ENCODE measurements around the gene SESTD1.
A peak's percentile ranks its signal among the peaks of the same experiment; 100 is the strongest.
"Not testable (repeated sequence)": the region's sequence is repeated elsewhere in the genome, so short reads cannot be mapped to it uniquely, and the experiment has no call there.

SESTD1 gene

DNA sequence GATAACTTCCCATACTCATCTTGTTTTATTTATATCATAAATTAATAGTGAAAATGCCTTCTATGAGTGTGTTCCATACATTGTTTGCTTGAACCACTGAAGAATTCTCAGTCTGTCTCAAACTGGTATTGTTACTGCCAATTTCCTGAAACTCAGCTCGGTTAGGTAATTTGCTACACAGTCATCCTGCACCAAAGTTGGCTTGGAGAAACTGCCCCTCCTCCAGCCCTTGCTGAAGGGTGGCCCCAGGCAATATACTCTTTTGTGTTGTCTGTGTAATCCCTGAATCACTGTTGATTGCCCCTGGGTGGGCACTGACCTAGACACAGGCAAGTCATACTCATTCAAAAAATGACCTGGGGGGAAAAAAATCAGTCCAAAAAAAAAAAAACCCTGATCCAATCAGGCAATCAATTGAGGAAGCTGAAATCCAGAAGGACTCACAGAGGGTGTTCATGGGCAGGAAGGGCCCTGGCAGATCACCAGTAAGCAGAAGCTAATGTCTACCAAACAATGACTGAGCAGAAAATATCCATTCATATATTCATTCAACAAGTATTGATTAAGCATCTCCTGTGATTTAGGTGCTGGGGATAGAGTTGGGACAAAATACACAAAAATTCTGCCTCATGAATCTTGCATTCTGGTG is 3.8 kb upstream of the SESTD1 start:
- DNase-seq (ENCODE audit: low read depth) = peak; percentile 63

DNA sequence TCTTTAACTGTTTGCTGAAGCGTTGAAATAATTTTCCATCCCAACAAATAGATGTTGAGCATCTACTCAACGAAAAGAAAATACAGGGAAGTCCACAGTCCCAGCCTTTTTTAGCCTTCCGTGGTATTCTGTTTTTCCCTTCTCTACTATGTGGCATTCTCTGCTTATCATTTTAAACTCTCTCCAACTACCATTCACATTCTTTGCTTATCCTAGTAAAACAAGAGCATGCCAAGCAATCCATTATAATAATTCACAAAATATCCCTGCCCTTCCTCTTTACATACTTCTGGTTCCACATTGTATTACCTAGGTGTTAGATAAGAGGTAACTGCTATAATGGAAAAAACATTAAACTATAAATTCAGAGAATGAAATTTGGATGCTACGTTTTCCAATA is 1.6 kb upstream of the SESTD1 start:
- DNase-seq (ENCODE audit: low read depth) = no peak

DNA sequence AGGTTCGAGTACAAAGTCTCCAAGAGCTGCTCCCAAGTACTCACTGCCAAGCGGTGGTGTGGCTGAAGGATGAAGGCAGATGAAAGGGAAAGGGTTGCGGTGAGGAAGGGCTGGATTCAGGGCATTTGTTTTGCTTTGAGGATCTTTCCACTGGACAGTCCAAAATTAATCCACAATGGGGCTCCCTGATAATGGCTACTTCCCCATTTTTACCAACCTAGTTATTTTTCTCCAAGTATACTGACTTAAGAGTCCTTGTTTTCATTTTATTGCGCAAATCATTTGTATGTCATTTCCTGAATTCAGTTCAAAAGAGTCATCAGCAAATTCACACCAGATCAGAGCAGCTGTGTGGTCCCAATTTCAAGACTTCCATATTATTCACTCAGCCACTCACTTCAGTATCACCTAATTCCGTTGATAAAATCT is 464 bp upstream of the SESTD1 start:
- peak; percentile 67 for DNase-seq (ENCODE audit: low read depth)

DNA sequence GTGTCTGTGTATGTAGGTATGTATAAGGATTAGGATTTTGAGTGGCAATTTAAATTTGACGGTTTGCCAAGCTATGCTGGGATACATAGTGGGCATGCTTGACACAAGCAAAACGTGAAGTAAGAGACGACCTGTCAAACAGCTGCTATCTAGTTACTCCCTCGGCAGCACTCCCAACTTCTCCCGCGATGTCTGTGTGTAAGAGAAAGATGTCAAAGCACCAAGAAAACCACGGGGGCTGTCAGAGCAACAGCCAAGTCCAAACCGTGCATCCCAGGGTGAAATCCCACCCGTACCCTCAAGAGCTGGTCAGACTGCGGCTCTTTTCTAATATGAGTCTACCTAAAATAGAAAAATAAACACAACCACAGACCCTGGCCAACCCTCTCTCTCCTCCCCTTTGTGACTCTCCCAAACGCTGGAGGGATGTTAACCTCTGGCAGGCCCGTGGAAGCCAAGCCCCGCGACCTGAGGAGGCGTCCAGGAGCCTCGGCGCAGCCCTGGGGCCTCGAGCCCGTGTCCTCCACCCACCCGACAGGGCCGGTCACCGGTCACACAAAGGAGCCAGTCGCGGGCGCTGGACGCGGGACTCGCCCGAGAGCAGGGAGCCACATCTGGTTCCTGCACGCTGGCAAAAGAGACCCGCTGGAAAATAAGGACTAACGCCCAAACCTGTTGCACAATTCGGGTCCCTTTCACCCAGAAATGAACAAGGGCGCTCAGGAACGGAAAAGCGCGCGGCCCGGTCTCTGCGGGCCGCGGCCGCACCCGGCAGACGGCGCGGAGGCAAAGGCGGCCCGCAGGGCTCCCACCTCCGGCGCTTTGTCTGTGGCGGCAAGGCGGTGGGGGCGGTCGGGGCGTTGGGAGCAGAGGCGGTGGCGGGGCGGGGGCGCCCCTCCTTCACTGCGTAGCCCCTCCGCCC is 925 bp downstream of the SESTD1 start:
- DNase-seq (ENCODE audit: low read depth) = peak; percentile 64

DNA sequence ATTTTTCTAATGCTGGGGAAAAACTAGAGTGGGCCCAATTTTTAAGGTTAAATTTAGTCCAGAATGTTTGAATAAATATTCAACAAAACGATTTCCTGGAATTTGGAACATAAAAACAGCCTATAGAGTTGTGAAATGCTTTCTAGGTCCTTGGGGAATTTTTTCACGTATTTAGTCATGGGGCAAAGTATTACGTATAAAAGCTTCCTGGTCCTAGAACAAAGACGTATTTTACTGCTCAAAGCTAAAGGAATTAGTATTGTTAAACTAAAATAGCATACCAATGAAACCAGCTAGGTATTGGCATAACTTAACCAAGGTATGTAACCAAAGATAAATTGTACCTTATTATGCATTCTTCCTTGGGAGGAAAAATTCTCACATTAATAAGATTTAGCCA is 1.6 kb downstream of the SESTD1 start:
- peak; percentile 77 for DNase-seq (ENCODE audit: low read depth)

DNA sequence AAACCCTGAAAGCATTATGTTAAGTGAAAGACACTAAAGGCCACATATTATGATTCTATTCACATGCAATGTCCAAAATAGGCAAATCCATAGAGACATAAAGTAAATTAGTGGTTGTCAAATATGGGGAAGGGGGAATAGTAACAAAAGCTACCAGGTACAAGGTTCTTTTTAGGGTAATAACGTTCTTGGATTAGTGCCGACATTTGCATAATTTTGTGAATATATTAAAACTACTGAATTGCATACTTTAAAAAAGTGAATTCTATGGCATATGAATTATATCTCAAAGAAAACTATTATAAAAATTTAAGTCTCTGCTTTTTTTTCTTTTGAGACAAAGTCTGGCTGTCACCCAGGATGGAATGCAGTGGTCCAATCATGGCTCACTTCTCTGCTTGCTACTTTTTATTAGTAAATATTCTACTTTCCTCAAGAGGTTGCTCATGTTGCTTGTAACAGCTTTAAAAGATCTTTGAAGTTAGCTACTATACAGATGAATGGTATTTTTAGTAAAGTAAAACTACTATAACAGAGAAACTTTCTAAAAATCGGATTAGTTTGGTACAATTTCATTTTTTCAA is 2.5 kb downstream of the SESTD1 start:
- no peak for DNase-seq (ENCODE audit: low read depth)

DNA sequence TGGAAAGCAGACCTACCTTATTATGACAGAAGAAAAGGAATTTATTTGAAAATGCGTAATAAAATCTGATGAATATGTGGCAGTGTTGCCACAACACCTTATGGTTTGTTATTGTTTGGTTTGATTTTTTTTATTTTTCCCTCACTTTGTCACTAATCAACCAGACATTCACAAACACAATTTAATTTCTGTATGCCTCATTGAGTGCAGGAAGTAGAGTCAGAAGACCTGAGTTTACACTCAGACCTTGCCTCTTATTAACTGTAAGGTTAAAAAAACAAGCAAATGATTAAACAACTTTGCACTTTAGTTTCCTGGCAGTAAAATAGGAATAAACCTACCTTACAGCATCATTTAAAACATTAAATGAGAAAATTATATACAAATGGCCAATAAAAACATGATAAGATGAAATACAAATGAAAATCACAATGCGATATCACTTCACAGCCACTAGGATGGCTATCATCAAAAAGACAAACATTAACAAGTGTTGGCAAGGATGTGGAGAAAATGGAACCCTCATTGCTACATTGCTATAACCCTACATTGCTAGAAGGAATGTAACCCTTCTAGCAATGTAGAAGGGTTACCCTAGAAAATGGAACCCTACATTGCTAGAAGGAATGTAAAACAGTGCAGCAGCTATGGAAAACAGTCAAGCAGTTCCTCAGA is 3.3 kb downstream of the SESTD1 start:
- DNase-seq (ENCODE audit: low read depth) = no peak

DNA sequence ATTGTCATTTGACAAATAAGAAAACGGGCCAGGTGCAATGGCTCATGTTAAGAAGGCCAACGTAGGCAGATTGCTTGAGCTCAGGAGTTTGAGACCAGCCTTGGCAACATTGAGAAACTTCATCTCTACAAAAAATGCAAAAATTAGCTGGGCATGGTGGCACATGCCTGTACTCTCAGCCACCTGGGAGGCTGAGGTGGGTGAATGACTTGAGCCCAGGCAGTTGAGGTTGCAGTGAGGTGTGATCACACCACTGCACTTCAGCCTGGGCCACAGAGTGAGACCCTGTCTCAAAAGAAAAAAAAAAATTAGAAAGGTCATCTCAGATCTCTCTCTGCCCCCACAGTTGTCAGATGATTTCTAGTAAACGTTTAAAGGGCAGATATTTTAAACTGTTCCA is 4.4 kb downstream of the SESTD1 start:
- DNase-seq (ENCODE audit: low read depth) = no peak

DNA sequence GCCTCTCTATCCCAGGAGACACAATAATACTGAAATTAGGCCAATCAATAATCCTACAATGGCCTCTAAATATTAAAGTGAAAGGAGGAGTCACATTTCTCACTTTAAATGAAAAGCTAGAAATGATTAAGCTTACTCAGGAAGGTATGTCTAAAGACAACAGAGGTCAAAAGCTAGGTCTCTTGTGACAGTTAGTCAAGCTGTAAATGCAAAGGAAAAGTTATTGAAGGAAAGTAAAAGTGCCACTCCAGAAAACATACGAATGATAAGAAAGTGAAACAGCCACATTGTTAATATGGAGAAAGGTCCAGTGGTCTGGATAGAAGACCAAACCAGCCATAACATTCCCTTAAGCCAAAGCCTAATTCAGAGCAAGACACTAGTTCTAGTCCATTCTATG is 9.5 kb downstream of the SESTD1 start:
- no peak for DNase-seq (ENCODE audit: low read depth)

DNA sequence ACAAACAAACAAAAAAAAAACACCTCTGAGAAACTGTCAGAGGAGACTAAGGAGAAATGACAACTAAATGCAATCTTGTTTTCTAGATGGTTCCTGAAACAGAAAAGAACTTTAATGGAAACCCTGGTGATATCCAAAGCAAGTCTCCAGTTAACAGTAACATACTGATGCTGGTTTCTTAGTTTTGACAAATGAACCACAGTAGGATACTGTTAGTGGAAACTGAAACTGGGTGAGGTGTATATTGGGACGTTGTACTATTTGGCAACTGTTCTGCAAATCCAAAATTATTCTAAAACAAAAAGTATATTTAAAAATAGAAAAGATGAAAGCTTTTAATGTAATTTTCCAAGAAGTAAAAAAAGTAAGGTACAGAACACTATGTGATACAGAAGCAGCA is 11.4 kb downstream of the SESTD1 start:
- no peak for DNase-seq (ENCODE audit: low read depth)

DNA sequence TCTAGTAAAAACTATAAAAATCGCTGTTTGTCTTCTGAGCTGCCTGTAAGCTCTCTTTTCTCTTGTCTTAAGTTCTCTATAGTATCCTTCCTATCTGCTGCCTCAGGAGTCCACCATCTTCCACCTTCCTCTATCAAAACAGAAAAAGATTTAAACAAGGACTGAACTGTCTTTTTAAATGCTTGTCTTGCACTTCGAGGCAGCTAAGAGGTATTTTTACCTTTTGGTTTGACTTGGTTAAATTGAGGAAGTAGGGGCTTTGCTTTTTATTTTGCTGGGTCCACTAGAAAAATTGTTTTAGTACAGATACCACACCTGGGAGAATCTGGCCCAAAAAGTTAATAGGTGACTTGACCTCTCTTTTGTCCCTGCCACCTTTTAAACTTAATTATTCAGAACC is 12.2 kb downstream of the SESTD1 start:
- DNase-seq (ENCODE audit: low read depth) = no peak

DNA sequence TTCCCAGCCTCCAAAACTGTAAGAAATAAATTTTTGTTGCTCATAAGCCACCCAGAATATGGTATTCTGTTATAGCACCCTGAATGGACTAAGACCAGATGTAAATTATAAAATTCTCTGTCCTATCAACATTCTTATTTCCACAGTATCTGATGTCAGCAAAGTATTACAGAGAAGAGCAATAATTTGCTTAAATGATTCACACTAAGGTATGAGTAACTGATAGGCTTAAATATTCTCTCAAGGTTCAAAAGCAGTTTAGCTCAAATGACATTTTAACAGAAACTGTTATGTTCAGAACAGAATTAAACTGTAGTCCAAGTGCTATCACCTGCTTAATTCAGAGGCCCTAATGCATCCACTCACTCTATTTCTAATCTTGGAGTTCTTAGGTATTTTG is 12.8 kb downstream of the SESTD1 start:
- DNase-seq (ENCODE audit: low read depth) = no peak

DNA sequence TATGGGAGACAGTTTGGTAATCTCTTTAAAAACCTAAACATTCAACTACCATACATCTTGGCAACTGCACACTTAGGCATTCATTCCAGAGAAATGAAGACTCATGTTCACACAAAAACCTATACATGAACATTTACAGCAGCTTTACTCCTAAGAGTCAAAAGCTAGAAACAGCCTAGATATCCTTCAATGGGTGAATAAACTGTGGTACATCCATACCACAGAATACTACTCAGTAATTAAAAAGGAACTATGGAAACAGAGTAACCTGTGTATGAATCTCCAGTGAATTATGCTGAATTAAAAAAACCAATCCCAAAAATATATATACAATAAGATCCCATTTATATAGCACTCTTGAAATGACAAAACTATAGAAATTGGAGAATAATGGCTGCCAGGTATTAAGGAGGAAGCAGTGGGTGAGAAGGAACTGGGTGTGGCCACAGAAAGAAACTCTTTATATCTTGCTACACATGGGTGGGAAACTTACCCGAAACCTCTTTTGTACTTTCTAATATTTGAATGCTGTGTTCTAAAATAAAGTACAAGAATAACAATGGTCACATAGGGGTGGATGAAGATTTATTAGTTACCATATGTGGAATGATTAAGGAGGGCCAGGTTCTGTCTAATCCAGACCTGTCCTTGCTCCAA is 13.7 kb downstream of the SESTD1 start:
- no peak for DNase-seq (ENCODE audit: low read depth)

DNA sequence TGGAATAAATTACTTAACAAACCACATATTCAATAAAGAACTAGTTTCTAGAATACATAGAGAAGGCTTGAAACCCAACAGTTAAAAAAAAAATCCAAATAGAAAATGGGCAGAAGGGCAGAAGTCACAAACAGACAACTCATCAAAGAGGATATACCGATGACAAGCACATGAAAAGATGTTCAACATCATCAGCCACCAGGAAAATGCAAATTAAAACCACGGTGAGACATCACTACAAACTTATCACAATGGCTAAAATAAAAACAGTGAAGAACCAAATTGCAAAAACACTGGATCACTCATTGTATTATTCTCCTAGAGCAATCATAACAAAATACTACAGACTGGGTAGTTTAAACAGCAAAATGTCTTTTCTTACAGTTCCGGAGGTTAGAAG is 14.5 kb downstream of the SESTD1 start:
- no peak for DNase-seq (ENCODE audit: low read depth)

DNA sequence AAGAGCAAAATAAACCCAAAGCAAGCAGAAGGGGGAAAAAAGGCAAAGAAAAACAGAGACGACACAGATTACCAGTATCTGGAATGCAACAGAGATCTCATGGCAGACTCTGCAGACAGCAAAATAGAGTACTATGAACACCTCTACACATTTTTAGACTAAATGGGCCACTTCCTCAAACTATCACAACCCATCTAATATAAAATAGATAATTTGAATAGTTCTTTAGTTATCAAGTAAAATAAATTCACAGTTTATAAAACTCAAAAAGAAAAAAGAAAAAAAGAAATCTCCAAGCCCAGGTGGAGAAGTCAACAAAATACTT is 16.6 kb downstream of the SESTD1 start:
- DNase-seq (ENCODE audit: low read depth) = no peak

DNA sequence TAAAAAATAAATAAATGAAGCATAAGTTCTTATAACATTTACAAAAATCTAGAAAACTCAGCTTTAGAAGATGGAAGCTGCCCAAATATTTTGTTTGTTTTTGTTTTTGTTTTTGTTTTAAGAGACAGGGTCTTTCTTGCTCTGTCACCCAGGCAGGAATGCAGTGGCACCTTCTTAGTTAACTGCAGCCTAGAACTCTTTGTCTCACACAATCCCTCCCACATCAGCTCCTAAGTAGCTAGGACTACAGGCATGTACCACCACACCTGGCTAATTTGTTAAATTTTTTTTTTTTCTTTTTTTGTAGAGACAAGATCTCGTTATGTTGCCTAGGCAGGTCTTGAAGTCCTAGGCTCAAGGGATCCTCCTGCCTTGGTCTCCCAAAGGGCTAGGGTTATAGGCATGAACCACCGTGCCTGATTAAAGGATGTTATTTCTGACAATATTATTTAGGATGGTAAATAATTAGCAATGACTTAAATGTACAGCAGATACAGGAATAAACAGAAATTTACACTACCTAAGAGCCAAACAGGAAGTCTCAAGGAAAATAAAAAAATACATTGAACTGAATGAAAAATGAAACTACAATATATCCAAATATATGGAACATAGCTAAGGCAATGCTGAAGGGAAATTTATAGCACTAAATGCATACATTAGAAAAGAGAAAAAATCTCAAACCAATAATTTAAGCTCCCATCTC is 17.2 kb downstream of the SESTD1 start:
- no peak for DNase-seq (ENCODE audit: low read depth)

DNA sequence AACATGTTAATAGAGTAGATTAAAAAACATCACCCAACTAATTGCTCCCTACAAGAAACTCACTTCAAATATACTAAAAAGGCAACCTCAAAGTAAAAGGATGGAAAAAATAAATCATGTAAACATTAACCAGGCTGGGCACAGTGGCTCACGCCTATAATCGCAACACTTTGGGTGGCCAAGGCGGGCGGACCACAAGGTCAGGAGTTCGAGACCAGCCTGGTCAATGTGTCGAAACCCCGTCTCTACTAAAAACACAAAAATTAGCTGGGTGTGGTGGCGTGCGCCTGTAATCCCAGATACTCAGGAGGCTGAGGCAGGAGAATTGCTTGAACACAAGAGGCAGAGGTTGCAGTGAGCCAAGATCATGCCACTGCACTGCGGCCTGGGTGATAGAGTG is 18.8 kb downstream of the SESTD1 start:
- not testable (repeated sequence) for DNase-seq (ENCODE audit: low read depth)

DNA sequence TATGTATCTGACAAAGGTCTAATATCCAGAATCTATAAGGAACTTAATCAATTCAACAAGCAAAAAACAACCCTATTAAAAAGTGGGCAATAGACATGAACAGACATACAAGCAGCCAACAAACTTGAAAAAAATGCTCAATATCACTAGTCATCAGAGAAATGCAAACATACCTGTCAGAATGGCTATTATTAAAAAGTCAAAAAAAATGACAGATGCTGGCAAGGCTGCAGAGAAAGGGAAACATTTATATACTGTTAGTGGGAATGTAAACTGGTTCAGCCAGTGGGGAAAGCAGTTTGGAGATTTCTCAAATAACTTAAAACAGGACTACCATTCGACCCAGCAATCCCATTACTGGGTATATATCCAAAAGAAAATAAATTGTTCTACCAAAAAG is 21.6 kb downstream of the SESTD1 start:
- DNase-seq (ENCODE audit: low read depth) = no peak

DNA sequence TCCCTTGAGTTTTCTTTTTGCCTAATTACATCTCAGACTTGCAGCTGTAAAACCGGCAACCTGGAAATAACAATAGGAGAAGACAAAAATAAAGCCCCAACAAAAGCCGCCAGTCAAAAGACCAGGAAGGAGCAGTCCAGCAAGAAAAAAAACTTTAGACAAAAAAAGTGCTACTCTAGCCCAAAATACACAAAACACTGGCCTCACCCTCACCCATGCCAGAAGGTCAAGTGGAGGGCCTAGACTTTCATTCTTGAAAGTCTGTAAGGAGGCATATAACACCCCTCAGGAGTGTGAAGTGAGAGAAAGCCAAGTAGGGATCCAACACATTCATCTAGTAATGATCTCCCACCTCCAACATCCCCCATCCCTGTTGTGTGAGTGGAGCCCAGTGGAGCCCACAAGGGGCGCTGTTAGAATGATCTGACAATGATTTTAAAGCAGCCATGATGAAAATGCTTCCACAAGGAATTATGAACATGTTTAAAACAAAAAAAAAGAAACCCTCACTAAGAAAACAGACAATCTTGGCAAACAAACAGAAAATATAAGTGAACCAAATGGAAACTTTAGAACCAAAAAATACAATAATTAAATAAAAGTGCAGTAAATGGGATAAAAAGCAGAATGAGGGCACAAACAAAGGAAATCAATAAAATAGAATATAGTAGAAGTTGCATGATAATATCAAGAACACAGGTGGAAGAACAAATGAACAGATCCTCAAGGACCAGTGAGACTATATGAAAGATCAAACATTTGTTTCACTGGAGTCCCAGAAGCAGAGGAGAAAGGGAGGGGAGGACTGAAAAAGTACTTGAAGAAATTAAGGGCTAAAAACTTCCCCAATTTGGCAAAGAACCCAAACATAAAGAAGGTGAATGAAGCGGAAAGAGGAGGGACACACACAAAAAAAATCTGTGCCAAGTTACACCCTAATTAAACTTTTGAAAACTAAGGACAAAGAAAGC is 23.9 kb downstream of the SESTD1 start:
- DNase-seq (ENCODE audit: low read depth) = no peak

DNA sequence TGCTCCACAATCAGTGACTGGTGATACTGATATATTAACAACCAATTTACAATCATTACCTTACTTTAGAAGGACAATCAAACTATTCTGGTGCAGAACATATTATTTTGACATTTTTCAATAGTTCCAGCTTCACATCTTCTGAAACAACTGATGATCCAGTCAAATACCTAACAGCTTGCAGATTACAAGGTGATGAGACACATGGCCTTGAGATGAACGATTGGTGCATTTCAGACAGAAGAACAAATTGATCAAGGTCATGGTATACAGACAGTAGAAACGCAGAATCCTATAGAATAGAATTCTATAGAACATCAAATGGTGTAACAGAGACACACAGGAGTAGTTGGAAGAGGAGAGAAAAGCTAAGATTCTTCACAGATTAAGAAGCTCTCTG is 24.8 kb downstream of the SESTD1 start:
- DNase-seq (ENCODE audit: low read depth) = no peak
